Stimulated activated CD4-positive, alpha-beta T cell treated with anti-CD3 and anti-CD28 coated beads, Interleukin-12 subunit alpha, Interleukin-12 subunit beta, amount 100 ng/mL, for 48 hours (primary cell): Measurements from ENCODE around the gene HS6ST1.

Experiments used
- DNase-seq, 3 donors: peaks; one replicate each; pipeline ENCODE4 v3.0.0-alpha.2; 2020; ENCODE audit warnings: low read depth in 2 of 3, low spot score in 1 of 3

HS6ST1 gene

DNA sequence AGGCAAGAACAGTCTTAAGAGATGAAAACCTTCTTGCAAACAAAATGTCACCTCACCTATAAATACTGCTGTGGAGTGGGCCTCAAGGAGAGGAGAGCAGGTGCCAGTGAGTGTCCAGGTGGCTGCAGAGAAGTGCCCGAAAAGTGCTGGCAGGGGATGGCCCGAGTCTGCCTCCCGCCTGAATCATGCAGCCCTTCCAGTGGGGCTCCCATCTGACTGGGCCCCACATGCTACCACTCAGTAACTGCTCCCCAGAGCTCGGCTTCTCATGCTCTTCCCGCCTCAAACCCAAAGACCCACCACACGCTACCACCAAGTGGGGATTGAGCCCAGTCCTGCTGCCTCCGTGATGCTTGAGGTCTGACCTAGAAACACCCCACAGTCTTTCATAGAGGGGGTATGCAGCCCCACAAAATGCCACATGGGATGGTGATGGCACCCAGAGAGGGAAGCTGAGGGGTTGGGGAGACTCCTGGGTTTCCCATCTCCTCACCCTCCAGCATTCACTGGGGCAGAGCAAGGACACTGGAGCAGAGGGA lies 7.4 kb downstream of the HS6ST1 start:
- no peak for DNase-seq

DNA sequence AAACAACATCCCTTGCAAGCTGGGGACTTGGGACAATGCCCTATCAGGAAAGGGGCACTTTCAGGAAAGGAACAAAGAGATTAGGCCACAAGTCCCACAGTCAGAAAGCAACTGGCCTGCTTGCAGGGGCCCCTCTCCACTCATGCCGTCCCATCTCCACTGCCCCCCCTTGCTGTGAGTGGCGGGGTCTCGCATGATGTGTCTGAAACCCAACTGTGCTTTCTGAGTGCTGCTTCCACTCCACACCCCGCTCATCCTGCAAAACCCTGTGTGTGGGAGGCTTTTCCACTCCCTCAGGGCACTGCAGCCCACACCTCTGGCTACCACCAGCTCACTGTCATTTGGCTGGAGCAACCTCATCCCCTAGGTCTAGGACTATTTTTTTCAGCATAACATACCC lies 7.9 kb downstream of the HS6ST1 start:
- no peak for DNase-seq

DNA sequence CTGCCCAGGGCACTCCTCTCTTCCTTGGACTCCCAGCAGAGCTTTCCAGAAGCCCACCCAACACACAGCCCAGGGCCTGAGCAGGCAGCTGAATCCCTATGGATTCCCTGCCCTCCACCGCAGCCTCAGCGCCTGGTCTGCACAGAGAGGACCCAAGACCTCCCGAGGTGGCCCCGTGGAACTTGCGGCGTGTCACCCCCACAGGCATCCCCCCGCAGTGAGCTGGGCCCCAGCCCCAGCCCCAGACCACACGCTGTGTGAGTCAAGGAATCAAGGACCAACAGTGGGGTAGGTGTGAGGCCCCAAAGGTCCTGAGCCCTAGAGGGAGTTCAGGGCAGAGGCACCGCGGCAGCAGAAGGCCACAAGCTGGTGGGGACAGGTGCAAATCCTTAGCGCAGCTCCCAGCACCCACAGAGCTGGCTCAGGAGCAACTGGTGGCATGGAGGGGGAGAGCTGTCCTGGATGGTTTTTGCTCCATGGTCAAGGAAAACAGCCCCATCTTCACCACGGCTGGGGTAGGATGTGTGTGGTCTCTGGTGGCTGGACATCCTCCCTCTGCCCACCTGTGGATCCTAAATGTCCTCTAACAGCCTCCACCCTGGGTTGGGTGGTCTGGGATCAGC lies 8.5 kb downstream of the HS6ST1 start:
- no peak for DNase-seq

DNA sequence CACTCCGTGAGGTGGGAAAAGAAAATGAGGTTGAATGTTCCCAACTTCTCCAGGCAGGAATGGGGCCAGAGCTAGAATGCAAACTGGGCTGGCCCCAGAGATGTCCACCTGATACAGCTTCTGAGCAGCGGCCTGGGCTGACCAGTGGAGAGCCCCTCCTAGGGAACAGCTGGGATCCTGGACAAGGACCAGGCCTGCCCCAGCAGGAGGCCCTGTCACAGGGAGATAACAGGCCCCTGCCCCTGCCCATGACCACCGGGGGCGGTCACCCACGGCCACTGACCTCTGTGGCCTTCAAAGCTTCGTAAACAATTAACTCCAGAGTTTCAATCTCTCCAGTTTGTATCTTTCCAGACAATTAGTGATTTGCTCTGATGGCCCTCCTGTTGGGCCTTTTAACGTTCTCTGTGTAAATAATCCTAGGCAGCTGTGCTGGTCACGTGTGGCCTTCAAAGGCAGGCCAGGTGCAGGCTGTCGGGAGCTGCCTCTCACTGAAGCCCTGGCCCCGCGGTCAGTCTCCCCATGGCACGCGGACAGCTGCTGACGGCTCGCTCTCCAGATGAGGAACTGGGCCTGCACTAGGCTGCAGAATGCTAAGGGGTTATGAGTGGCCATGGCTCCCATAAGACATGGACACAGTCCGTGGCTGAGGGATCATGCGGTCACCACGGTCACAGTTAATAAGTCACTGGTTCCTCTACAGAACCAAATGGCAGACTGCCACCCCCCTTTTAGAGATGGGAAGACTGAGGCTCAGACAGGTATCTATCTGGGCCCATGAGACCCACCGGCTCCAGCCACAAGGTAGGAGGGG lies 9.2 kb downstream of the HS6ST1 start:
- DNase-seq, result no peak

DNA sequence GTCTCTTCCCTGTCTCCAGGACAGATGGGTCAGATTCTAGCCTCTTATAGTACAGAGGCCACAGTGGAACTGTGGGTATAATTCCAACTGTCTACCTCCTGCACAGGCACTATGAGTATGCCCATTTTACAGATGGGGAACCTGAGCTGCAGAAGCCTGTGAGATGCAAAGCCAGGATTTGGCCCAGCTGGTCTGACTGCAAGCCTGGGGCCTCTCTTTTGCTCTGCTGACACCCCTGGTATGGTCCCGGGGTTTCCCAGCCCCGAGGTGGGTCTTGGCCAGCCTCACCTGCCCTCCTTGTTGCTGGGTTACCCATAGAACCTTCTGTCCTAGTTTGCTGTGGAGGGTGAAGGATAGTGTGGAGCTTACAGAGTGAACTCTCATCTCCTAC lies 9.8 kb downstream of the HS6ST1 start:
- DNase-seq, result no peak

DNA sequence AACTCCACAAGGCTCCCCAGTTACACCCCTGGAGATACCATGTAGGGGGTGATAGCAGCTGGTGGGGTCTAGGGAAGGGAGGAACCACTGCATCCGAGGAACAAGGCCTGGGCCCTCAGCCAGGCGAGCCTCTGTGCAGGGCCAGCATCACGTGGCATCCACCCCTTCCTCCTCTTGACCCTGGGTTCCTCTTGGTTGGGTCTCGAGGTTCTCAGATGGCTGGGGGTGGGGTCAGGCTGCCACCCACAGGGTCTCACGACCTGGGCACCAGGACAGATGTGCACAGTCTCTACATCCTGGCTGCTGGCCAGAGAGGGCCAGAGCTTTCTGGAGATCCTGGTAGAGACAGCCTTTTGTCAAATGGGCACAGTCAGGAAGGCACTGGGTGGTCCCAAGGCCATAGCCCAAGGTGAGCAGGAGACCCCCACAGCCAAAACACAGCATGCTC lies 10.4 kb downstream of the HS6ST1 start:
- DNase-seq, result no peak

DNA sequence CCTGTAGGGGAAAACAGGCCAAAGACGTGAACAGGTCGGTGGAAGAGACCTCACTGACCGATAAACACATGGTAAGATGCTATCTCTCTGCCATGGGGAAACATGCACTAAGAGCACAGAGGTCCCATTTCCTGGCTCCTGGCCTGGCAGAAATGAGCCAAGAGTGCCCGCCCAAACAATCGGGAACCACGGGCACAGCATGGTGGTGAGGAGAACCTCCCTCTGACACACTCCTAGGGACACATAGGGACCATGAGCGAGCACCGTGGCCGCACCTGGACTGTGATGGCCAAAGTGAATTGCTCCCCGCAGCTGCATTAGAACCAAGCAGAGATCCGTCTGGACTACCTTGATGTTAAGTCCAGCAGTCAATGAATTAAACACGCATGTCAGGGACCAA lies 11.1 kb downstream of the HS6ST1 start:
- no peak for DNase-seq

DNA sequence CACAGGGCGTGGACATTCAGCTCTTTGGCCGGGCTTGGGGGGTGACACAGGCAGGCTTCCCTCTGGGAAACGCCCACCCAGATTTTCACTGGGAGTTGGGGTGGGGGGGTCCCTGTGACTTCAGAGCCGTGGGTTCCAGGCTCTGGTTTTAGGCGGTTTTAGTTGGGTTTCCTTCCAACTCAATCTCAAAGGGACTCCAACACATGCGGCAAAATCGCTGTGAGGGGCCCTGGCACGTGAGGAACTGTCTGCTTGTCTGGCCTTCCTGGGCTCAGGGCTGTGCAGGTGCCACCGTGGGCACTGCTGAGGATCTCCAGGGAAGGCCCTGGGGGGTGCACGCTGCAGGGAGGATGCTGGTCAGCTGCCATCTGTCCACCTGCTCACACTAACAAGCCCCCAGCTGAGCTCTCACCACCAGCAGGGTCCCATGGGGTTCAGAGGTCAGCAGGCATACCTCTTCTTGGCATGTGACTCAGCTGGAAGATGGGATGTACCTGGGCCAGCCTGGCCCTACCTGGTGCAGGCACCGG lies 11.7 kb downstream of the HS6ST1 start:
- DNase-seq, result no peak

DNA sequence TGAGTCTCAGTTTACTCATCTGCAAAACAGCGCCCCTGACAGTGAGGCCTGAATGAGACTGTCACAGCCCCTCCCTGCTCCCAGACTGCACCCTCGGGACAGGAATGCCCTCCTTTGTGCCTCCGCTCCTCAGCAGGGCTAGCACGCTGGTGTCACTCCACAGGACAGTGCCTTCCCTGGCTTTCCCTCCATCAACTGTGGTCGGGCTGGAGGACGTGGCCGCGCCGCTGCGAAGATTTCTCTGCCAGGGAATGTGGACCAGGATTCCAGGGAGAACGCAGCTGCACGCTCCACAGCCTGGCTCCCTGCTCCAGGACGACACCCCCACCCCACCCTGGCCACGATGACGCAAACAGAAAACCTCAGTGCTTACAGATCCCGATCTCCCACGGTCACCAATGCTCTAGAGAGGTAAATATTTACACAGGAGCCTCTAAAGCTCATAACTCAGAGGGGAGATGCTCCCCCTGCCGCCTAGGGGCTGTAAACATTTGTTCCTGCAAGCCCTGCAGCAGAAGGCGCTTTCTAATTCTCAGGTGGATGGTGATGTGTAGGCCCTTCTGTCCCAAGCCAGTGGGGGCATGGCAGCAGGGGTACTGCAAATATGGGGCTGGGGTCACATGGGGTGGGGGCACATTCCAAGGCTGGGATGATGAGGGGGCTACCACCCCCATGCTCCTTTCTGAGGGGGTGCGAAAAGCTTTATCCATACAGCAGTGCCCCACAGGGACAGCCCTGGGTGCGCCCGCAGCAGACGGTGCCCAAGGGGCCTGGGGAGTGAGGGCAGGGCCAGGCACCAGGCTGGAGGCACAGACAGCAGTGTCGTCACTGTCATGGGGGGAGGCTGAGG lies 12.4 kb downstream of the HS6ST1 start:
- no peak for DNase-seq

DNA sequence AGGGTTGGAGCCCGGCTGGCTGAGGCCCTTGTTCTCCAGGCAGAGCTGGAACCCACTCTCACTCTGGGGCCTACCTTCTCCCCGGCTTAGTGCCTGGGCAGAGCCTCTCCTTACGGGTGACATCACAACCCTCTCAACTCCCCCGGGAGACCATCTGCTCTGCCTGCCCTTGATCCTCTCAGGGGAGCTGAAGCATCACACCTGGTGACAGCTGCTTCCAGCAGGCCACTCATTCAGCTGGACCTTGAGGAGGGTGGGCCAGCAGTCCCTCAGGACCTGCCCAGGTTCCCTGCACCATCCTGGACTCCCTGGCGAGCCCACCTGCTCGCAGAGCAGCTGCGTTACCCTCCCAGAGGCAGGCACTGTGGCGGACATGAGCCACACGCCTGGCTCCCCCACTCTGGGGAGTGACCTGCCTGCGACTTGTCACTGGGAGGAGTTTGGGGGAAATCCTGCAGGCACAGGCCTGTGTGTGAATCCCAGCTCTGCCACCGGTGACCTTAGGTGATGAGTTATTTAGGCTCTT lies 13.1 kb downstream of the HS6ST1 start:
- no peak for DNase-seq

DNA sequence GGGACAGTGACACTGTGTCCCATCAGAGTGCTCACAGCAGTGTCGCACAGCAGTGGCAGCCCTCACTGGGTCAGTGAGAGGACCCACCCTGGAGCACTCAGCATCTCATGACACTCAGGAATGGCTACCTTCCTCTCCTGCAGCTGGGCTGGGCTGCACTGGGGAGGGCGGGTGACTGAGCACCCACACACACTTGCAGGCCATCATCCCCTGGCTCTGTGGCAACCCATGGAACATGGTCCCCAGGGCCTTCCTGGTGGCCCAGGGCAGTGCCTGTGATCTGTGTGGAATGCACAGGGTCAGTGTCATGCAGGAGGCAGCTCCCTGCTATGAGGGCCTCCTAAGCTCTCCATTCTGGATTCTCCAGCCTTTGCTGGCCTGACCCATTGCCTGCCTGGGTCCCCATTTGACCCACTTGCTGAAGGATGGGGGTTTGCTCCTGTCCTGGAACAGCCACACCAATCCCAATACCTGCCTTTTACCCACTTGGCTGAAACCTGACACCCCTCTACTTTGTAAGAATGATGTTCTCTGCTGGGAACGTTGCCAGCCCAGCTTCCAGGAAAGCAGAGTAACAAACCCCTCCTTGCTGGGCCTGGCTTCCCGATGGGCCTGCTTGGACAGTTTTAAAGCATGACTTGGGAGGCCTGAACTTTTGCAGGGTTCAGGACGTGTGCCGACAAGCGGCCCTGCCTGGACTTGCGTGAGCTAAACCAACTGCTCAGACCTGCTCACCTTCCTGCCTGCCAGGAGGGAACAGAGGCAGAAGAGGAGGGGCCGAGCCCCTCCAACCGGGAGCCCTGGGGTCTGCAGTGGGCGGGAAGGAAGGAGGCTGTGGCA lies 13.7 kb downstream of the HS6ST1 start:
- no peak for DNase-seq

DNA sequence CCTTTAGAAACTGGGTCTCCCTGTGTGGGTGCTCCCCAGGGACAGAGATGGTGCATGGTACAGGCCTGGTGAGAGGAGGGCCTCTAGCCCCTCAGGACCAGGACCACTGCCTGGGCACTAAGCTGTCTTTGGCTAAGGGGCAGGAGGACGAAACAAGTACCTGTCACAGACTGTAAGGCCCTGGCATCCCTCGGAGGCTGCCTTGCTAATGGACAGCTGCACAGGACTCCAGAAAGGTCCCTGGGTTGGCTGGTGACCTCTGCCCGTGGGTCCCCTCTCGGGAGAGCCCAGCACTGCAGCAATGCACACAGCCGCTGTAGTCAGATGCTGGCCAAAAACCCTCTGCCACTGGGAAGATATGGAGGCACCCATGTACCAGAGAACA lies 14.3 kb downstream of the HS6ST1 start:
- no peak for DNase-seq

DNA sequence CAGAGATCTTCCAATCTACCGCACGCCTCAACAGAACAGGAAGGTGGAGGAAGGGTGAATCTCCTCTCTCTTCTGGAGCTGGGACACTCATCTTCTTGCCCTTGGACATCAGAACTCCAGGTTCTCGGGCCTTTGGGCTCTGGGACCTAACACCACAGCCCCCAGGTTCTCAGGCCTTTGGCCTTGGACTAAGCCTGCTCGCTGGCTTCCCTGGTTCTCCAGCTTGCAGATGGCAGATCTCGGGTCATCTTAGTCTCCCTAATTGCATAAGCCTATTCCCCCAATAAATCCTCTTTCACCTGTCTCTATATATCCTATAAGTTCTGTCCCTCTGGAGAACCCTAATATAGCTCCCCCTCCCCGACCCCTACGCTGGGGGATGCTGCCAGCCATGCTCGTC lies 14.8 kb downstream of the HS6ST1 start:
- no peak for DNase-seq

DNA sequence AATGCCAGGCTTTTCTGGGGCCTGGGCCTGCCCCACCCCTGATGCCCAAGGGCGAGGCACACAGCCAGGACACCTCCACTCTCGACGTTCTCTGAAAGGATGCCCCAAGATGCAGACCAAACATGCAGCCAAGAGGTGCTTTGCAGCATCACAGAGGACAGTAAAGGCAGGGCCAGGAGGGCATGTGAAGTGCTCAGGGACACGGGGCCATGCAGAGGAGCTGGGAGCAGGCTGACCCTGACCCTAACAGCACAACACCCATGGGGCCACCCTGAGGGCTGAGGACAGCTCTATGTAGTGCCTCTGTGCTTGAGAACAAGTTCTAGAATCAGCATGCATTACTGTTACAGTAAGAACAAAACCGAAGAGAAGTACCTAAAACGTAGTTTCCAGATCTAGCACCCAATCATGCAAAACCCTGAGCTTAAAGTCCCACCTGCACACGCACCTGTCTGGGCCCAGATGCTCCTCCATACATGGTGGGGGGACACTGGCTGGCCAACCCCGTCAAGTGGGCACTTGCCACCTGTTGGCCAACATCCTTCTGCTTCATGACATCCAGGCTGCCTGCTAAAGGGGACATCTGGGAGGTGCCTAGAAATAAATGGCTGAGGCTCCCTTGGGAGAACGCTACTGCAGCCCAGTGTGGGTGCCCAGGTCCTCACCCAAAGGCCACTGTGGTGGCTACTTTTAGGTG lies 15.4 kb downstream of the HS6ST1 start:
- DNase-seq, result no peak

DNA sequence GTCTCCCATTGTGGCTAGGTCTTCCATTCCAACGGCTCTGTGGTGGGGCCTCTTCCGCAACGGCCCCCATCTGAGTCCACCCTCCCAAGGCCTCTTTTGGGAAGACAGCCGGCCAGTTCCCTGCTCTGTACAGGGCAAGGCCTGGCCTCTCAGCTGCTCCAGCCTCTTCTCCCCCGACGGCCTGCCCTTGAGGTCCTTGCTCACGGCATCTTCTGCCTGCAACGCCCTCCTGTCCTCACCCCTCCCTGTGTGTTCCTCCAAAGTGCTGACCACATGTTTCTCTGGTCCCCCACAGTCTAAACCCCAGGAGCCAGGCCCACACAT lies 16.0 kb downstream of the HS6ST1 start:
- no peak for DNase-seq

DNA sequence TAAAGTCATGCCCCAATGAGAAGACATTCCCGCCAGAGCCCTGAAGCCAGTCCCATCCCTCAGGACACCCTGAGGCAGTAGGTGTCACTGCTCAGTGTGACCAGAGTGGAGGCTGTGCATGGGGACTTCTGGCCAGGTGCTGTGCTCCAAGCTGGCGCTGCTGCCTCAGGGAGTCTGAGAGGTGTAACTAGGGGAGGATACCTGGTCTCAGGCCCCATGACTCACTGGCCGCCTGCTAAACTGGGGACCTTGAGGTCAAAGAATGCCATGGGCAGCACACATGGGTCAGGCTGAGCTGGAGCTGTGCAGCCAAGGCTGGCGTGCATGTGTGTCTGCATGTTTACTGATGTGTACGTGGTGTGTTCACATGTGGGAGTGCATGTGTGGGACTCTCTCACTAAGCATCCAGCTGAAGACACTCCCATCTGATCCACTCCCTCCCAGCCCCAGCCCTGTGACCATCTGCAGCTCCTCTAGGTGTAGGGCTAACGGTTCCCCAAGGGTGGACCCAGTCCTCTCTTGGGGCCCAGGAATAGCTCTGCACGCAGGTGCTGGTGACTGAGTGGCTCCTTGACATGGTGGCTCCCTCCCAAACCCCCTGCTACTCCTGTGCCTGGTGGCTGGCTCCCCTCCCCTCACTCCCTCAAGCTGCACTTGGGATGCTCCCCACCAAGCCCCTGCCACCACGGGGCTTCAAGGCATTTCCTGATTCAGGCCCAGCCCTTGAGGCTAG lies 16.5 kb downstream of the HS6ST1 start:
- no peak for DNase-seq

DNA sequence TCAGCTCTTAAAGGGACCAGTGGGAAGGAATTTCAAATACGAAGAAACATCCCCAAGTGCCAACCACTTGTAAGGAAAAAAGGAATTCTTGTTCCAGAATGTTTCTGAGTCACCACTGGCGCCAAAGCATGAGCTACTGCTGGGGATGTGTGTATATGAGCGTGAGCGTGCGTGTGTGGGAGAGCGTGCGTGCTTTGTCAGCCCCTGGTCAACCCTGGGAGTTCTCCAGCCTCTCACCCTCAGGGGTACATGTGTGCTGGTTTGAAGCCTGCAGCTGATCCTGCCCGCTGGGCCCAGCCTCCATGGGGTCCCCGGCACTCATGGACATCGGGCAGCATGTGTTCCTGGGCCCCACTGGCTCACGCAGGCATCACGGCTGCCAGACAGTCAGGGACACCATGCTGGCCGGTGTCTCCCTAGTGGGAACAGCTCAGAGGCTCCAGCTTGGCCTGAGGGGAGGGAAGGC lies 17.1 kb downstream of the HS6ST1 start:
- DNase-seq, result no peak

DNA sequence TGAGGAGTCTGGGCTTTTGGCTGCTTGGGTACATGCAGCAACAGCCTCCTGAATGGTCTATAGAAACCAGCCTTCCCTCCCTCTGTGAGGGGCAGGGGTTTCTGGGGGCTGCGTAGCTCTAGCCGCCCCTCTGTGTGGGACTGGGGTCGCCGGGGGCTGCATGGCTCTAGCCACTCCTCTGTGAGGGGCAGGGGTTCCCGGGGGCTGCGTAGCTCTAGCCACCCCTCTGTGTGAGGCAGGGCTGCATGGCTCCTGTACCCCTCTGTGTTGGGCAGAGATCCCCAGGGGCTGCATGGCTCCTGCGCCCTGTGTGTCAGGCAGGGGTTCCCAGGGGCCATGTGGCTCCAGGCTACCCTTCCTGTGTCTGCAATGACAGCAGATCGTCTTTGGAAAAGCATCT lies 17.6 kb downstream of the HS6ST1 start:
- DNase-seq, result no peak
